Activated CD8-positive, alpha-beta T cell treated with anti-CD3 and anti-CD28 coated beads for 36 hours (primary cell): ENCODE data around the gene LRBA. TPM values are rescaled to one million over a fixed set of nuclear protein-coding genes. Genes with fewer than 3 reads are reported as not detected.
A peak's percentile ranks its signal among the peaks of the same experiment; 100 is the strongest.

ENCODE experiments used
- ATAC-seq: fragments of 200-7000 bp; cut with Tn5 transposase; one replicate; pipeline ENCODE4 v1.10.0; 2021; ENCODE audit warnings: mild to moderate bottlenecking, moderate library complexity
- CTCF ChIA-PET: fragments of 350-600 bp; sonication (Branson Sonifier 250); formaldehyde crosslinking; loops from one replicate; lab custom pipeline; 2021; ENCODE audit warnings: antibody characterized with exemption; lab: Charles Lee
- POLR2A ChIA-PET: fragments of 350-600 bp; sonication (Branson Sonifier 250); formaldehyde crosslinking; loops from one replicate; lab custom pipeline; 2021; ENCODE audit warnings: antibody characterized with exemption; lab: Charles Lee
- DNase-seq: peaks from one replicate; pipeline ENCODE4 v3.0.0-alpha.2; 2020
- H3K27ac Mint-ChIP-seq: one replicate; pipeline ENCODE4 v1.8.0; 2021; ENCODE audit warnings: mild to moderate bottlenecking, mixed read lengths
- H3K27me3 Mint-ChIP-seq: one replicate; pipeline ENCODE4 v1.8.0; 2021; ENCODE audit warnings: mixed read lengths
- H3K36me3 Mint-ChIP-seq: one replicate; pipeline ENCODE4 v1.8.0; 2021; ENCODE audit warnings: low read depth, mixed read lengths
- H3K4me1 Mint-ChIP-seq: one replicate; pipeline ENCODE4 v1.8.0; 2021; ENCODE audit warnings: low read depth, mixed read lengths
- H3K4me3 Mint-ChIP-seq: one replicate; pipeline ENCODE4 v1.8.0; 2021; ENCODE audit warnings: mild to moderate bottlenecking, moderate library complexity, mixed read lengths
- H3K9me3 Mint-ChIP-seq: one replicate; pipeline ENCODE4 v1.8.0; 2021; ENCODE audit warnings: mixed read lengths
- intact Hi-C: fragments of 100-400 bp; cut with micrococcal nuclease; formaldehyde crosslinking; loops from one replicate; pipeline ENCODE4 v1.10.0; 2022
- total RNA-seq, 2 experiments: library from RNA; stranded (reverse); gene quantifications; one replicate each; pipeline ENCODE4 v1.2.3, GENCODE V29; 2021
- TF ChIP-seq, protein P1 (sequence below): fragments of 200-600 bp; IDR thresholded peaks from one replicate; pipeline ENCODE4 v1.8.0; 2022; ENCODE audit warnings: antibody characterized with exemption, mild to moderate bottlenecking

Gene LRBA
- total RNA-seq, 2 experiments from 2014 or later: 48.1 to 52.5 TPM

DNA sequence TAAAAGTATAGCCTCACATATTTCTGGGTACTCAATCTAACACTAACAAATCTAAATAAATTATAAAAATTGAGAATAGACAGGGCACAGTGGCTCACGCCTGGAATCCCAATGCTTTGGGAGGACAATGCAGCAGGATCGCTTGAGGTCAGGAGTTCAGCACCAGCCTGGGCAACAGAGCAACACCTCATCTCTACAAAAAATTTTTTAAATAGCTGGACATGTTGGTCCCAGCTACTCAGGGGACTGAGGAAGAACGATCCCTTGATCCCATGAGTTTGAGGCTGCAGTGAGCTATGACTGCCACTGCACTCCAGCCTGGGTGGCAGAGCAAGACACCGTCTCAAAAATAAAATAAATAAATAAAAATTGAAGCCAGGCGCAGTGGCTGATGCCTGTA is 192.7 kb downstream of the LRBA start:
- Mint-ChIP-seq H3K4me3 (no peak overlapping the region), H3K4me1 (peaks cover 28% of the 10 kb centered on the region), H3K27me3 (no peaks in the 10 kb centered on the region), H3K36me3 (peaks cover 34% of the 10 kb centered on the region), H3K9me3 (no peaks in the 10 kb centered on the region), H3K27ac (no peak overlapping the region)
- TF ChIP-seq, protein P1, sequence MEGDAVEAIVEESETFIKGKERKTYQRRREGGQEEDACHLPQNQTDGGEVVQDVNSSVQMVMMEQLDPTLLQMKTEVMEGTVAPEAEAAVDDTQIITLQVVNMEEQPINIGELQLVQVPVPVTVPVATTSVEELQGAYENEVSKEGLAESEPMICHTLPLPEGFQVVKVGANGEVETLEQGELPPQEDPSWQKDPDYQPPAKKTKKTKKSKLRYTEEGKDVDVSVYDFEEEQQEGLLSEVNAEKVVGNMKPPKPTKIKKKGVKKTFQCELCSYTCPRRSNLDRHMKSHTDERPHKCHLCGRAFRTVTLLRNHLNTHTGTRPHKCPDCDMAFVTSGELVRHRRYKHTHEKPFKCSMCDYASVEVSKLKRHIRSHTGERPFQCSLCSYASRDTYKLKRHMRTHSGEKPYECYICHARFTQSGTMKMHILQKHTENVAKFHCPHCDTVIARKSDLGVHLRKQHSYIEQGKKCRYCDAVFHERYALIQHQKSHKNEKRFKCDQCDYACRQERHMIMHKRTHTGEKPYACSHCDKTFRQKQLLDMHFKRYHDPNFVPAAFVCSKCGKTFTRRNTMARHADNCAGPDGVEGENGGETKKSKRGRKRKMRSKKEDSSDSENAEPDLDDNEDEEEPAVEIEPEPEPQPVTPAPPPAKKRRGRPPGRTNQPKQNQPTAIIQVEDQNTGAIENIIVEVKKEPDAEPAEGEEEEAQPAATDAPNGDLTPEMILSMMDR: no peak
- ATAC-seq: no peak
- intact Hi-C loops: no loop called here
- ChIA-PET CTCF (interaction anchor here (1.1 kb wide), 1 partner anchor 13 kb away, joined by 3 read pairs; no protein-coding TSS in a partner anchor), POLR2A (no interaction called here)
- DNase-seq: no peak

DNA sequence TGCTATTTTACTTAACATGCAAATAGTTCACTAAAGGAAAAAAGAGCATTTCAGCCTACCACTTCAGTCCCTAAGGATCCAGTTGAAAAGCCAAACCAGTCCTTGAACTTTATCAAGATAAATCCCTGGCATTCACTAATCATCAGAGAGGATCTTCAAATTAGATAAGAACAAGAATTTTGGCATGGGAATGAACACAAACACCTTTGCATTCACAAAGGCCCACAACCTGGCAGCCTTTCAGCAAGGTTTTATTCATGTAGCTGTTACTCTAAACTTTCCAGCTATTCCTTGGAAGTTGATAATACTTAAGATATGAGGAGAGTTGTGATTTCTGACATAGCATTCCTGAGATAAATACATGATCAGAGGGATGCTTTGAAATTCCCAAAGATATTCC is 193.4 kb downstream of the LRBA start:
- no peak for DNase-seq
- H3K27me3 Mint-ChIP-seq: no peaks in the 10 kb centered on the region
- TF ChIP-seq, protein P1: no peak

DNA sequence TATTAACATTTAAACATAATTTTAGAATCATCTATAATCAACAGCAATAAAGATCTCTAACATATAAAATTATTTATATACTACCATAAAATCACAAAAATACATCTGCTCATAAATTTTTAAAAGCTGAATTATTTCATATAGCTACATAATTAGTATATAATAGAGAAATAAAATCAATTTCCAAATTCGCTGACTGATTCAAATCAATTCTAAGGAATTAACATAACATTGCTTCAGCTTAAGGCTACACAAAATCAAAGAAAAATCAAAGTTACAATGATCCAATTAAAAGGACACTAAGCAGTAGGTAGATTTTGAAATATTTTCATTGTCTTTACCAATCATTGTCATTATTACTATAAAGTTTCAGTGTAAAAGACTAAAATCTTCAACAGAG is 194.7 kb downstream of the LRBA start:
- Mint-ChIP-seq H3K27me3 (no peaks in the 10 kb centered on the region), H3K4me1 (peaks cover 20% of the 10 kb centered on the region), H3K36me3 (peaks cover 20% of the 10 kb centered on the region), H3K4me3 (no peak overlapping the region), H3K9me3 (no peaks in the 10 kb centered on the region), H3K27ac (no peak overlapping the region)
- no peak for ATAC-seq
- ChIA-PET POLR2A (no interaction called here), CTCF (interaction anchor here (1.1 kb wide), 1 partner anchor 159 kb away, joined by 3 read pairs; no protein-coding TSS in a partner anchor)
- no peak for DNase-seq
- TF ChIP-seq, protein P1: no peak
- intact Hi-C loops: no loop called here

More for the DNA sequence above, 193.4 kb downstream of the LRBA start:
- no peaks in the 10 kb centered on the region for H3K9me3 Mint-ChIP-seq
- intact Hi-C loops: no loop called here
- peaks cover 22% of the 10 kb centered on the region for H3K4me1 Mint-ChIP-seq
- ChIA-PET CTCF (no interaction called here), POLR2A (no interaction called here)
- no peak overlapping the region for H3K27ac Mint-ChIP-seq
- H3K36me3 Mint-ChIP-seq: peaks cover 29% of the 10 kb centered on the region
- ATAC-seq: no peak
- no peak overlapping the region for H3K4me3 Mint-ChIP-seq

DNA sequence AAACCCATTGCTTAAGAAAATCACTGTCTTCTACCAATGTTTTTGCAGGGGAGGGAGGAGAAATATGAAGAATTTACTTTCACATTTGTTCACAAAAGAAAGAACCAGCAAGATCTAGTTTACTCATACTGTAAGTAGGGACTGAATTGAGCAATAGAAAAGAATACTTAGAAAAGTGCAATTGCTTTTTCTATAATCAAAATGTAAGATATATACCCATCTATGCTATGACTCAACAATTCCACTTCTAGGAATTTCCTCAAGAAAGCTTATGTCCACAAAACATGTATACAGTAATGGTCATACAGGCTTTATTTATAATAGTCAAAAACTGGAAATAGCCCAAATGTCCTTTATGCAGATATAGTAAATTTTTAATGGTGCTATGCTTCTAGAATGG is 196.4 kb downstream of the LRBA start:
- Mint-ChIP-seq H3K36me3 (peaks cover 17% of the 10 kb centered on the region), H3K9me3 (no peaks in the 10 kb centered on the region), H3K4me1 (peaks cover 20% of the 10 kb centered on the region), H3K4me3 (no peak overlapping the region), H3K27ac (peak overlapping the region; percentile 15), H3K27me3 (no peaks in the 10 kb centered on the region)
- POLR2A ChIA-PET: no interaction called here
- CTCF ChIA-PET: interaction anchor here (1.8 kb wide), 1 partner anchor 9 kb away, joined by 7 read pairs; no protein-coding TSS in a partner anchor
- intact Hi-C loops: no loop called here
- ATAC-seq (peak; percentile 51), DNase-seq (no peak)
- TF ChIP-seq, protein P1: no peak

DNA sequence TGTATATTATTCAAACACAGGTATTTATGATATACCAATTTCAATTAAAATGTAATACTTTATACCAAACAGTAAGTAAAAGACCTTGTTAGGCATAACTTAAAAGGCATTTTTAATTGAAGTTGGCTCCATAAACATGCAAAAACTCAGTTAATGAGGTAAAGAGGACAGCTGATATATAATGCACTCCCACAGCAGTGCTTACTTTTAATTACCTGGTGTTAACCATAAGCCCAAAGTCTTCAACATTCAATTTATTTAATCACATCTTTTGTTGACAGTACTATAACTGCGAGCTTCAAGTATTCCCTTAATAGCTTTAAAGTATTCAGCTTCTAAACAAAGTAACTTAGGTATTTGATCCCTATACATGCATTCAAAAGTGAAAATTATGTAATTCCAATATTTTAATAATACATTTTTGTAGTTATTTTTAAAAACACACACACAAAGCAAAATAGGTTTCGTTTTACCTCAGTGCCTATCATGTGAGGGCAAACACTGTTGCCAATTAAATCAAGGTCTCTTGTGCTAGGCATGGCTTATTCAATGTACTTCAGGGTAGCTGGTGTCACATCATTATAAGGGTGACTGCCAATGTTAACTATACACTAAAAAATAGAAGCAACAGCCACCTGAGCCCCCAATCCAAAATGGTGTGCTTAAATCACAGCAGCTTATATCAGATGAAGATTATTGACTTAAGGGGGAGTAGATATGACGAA is 197.1 kb downstream of the LRBA start:
- intact Hi-C loops: no loop called here

More for the DNA sequence above, 197.1 kb downstream of the LRBA start:
- peaks cover 17% of the 10 kb centered on the region for H3K36me3 Mint-ChIP-seq
- H3K9me3 Mint-ChIP-seq: no peaks in the 10 kb centered on the region
- DNase-seq: no peak
- H3K27me3 Mint-ChIP-seq: no peaks in the 10 kb centered on the region
- POLR2A ChIA-PET: no interaction called here
- no peak overlapping the region for H3K4me3 Mint-ChIP-seq
- no peak overlapping the region for H3K27ac Mint-ChIP-seq
- ATAC-seq: no peak
- CTCF ChIA-PET: interaction anchor here (1.8 kb wide), 1 partner anchor 10 kb away, joined by 7 read pairs; no protein-coding TSS in a partner anchor
- TF ChIP-seq, protein P1: no peak
- H3K4me1 Mint-ChIP-seq: peaks cover 20% of the 10 kb centered on the region
